GM18519 (cell line): ENCODE data around the gene MGP.

Source experiments
- ATAC-seq: cut with Tn5 transposase; IDR thresholded peaks from one replicate; pipeline ENCODE4 v1.9.1; 2021; ENCODE audit warnings: mild to moderate bottlenecking, moderate library complexity; ENCODE audit not compliant: unreplicated experiment, low FRiP score

Gene MGP

DNA sequence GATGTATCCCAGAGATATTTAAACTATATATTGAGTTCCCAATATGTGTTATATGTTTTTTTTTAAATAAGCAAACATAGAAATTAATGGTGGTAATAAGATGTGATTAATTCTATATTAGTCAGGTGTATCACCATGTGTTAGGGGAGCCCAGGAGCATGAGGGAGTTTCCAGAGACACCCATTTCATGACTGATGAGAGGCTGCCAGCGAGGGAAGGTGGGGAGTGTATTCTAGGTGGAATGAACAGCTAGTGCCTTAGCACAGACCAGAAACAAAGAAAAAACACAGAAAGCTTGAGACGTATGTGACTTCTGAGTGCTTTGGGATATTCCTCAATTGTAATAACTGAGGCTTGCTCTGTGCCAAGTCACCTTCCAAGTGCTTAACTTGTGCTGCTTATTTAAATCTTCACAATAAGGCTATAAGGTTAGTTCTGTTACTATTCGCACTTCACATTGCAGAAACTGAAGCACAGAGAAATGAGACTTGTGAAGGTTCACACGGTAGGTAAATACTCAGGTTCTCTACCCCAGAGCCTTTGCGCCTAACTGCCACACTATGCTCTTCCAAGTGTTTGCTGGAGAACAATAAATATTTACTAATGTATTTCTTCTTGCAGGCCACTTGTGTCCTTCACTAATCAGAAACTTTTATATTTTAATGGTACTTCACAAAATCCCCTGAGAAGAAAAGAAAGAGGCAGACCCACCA is 17.9 kb upstream of the MGP start:
- no peak for ATAC-seq

DNA sequence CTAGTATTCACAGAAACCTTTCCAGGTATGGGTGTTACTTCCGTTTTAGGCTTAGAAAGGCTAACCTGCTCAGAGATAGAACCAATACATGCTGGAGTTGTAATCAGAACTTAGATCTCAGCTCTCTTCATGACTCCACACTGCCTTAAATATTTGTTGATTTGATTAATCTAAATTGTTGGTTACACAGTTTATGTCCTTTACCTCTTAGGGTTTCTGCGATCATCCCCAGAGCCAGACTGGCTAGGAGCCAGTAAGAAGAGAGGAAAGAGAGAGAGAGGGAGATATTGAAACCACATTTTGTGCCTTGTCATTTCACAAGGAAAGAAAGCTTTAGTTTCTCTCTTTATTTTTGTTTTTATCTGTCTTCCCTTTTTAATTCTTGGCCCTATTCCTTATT is 16.8 kb upstream of the MGP start:
- ATAC-seq, result no peak

DNA sequence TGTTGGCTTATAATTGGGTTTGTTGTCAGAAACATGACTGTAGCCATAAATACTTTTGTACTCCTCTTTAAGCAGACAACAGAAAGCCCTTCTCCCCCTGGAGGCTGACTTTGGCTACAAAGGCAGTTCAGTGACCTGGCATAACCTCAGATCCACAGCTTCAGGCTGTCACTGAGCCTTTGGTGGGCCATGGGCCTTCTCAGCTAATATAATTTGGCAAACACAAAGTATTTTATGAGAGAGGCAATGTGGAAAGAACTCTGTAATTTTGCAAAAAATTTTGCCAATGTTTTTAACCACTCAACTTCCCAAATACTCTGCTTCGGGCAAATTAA is 15.5 kb upstream of the MGP start:
- ATAC-seq, result no peak

DNA sequence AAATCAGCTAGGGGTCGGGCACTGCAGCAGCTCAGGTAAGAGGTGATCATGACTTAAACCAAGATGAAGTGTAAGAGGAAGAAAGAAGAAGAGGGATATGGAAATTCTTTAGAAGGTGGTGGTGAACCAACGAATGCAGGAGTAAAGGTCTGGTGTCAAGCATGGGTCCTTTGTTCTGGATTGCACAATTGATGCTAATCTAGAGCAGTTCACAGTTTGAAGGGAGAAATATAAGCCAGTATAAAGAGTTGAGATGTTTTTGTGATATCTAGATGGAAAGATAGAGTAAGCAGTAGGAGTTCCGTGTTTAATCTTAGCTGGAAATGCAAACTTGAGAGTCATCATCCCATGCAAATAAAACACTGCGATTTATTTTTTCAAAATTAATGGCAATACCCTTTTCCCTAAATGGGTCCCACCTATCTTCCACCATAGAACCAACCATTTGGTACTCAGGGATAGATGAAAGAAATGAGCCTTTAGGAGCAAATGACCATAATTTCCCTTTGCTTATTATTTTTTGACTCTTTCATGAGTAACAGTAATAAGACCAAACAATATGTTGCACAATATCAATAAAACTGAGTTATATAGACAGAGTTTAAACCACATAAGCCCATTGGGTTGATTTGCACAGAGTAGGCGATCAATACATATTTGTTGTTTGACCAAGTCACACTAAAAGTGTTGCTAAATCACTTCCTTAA is 15.0 kb upstream of the MGP start:
- ATAC-seq, result no peak

DNA sequence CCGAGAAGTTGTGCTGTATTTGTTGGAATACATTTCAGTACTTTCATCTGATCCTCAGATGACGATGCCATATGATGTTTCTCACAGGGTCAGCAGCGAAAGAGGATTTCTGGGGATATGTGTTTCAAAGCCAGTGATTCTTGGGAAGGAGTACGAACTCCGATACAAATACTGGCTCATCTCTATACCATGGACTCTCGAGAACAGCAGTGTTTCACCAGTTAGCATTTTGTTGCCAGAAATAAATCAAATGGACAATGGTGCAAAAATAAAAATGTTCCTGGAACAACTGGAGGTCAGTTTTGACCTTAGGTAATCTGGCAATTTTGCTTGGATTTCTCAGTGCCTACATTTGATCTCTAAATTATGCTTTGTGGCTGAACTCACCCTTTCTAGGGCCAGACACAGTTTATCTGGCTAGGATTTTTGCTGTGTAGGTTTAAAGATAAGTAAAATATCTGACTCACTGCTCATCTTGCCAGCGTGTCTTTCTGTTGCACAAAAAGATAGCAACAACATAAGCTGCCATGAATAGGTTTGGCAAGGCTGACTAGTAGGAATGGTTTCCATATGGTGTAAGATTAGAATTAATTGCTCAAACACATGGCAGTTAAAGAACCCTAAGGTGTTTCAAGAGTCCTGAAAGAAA is 11.0 kb upstream of the MGP start:
- no peak for ATAC-seq

DNA sequence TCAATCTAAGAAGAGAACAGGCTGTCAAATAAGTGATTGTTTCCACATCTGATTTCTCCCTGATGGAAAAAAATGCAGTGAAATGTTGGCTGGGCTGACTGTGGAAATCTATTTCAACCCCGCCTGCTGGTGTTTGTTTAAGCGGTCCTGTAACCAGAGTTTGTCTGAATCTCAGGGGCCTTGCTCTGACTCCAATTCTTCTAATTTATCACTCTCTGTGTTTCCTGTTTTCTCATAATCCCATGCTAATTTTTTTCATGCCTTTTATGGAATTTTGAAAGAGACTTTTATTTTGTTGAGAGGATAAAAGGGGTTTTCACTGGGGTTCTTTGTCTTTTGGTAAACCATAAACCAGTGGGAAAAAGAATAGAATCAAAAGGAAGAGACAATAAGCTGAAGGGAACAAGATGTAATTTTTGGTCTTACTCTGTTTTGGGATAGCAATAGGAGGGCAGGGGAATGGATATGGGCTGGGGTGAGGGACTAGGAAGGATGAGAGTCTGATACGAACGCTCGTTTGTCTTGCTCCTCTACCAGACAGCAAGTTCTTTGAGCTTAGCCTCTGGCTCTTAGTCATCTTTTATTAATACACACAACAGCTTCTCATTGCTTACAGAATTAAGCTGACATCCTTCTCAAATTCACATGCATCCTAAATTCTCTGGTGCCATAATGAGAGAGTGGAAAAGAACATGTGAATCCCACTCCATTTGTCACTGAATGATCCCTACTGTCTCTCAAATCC is 8.0 kb upstream of the MGP start:
- no peak for ATAC-seq

DNA sequence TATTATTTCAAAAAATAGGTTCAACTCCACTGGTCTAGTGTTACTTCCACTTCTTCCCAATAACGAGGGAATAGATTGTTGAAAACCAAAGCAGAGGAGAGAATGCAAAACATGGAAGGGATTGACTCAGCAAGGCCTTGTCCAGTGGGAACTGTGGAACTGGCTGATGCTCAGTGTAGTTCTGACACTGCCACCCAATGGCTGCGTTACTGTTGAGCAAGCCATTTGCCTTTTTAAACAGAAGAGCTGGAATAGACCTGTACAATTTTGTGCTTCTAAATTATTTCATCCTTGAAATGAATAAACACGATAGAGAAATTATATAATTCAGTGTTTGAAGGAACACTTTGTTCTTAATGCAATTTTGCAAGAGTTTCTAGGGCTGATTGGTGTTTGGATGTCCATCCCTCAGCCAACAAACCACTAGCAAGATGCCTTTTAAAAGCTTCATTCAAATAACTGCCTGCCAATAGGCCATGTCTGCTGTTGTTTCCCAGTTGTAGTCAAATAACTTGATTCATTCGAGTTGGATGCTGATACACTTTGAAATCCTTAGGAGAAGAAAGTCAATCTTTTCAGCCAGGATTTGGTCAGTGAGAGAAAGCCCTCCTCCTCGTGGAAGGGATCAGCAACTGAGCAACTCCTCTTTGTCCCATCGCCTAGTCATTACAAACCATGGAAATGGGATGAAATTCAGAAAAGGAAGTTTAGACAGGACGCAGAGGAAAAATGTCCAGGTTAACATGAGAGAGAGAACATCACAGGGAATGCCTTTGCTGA is 7.3 kb upstream of the MGP start:
- no peak for ATAC-seq

DNA sequence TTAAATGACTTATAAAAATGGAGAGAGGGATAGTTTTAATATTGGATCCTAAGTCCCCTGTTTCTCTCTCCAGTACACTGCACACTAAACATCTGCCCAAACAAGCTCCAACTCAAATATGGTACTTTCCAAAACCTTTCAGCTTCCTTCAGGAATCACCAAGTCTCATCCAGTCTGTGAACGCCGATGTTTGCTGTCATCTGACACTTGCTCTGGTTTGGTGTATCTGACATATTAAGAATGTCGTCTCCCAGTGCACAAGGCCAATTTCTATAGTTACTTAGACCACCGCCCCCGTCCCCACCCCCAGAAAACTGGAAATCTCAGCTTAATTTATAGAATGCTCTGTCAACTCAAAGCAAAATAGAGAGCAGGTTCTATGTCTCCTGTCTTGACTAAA is 5.0 kb upstream of the MGP start:
- no peak for ATAC-seq

DNA sequence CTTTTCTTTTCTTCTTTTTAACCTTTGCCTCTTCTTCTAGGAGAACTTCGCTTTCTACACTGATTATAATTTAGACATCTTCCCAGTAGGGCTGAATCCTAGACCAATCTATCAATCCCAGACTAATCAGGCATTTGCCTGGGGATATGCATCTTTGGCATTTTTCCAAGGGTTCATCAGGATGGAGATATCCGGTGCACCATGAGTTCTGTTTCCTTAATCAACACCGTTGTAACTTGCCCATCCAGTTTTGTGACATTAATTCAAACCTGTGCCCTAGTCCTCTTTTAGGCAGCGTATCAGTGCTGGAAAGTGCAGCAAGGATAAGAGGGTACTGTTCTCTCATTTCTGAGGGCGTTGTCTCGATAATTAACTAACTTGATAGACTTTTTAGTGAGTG is 617 bp upstream of the MGP start:
- ATAC-seq, result no peak

DNA sequence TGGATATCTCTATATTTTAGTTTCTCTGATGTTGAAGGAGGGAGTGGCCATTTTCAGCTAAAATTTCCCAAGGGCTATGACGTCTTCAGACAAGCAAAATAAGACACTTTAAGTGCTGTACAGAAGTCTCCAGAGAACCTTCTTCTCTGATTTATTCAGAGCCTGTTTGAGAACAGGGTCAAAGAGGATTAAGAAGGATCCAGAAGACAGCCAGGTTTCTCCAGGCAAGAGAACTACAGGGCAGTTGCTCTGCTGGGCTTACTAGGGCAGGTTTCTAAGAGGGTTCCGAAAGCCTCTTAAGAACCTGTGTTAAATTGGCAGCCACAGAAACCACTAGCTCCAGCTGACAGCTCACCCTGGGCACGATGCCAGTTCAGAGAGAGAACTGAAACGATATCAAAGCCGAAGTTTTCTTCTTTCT is 1.2 kb downstream of the MGP start:
- peak; percentile 87 for ATAC-seq

DNA sequence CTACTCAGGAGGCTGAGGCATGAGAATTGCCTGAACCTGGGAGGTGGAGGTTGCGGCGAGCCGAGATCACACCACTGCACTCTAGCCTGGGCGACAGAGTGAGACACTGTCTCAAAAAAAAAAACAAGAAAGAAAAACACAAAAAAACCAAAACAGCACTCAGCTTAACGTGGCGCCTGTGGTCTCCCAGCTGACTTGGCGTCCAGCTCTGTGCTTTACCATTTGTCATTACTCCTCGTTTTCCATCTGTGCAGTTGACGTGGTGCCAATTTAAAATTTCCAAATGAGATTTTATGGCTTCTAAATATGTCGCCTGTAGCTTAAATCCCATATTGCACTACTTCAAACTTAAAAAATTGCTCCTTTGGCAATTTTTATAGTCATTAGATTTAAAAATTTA is 2.0 kb downstream of the MGP start:
- ATAC-seq, result no peak

DNA sequence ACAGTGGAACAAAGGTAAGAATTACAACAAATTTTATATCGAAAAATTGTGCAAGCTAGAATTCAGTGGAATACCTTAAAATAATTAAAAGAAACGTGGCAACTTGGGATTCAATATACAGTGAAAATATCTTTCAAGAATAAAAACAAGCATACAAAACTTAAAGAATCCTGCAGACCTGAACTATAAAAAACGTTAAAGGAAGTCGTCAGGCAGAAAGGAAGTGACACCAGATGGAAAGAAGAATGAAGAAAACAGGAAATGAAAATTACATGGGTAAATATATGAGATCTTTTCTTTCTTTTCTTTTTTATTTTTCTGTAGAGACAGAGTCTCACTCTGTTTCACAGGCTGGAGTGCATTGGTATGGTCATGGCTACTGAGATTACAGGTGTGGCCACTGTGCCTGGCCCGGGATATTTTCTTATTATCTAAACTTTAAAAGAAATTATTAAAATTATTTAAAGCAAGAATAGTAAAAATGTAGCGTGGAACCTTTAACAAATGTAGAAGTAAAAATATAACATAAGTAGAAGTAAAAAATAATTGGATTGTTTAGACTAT is 4.7 kb downstream of the MGP start:
- no peak for ATAC-seq

DNA sequence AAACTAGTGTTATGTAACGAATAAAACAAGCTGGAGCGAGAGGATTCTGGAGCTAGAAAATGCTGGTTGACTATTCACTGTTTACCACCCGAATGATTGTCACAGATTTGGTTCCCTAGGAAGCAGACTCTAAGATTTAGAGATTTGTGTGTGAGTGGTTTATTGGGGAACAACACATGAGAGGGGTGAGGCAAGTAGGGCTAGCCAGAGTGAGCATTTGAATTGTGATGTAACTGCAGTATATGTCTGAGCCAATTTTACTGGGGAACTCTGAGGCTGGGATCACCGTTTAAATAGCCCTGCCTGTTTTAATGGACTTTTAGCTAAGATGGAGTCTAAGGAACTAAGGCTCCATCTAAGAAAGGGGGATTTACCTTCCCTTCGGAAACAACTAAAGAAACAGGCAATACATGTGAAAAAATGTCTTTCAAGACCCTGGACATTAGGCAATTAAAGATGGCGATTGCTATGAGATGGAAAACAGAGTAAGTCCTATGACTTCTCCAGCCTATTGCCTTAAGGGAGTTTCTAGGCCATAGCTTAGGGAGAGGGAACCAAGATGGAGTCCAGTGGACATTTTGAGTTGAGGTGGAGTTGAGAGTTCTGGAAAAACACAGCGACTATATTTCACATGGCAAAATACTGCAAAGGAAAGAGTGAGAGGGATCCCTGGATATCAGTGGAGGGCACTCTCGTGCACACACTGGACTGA is 6.3 kb downstream of the MGP start:
- no peak for ATAC-seq

DNA sequence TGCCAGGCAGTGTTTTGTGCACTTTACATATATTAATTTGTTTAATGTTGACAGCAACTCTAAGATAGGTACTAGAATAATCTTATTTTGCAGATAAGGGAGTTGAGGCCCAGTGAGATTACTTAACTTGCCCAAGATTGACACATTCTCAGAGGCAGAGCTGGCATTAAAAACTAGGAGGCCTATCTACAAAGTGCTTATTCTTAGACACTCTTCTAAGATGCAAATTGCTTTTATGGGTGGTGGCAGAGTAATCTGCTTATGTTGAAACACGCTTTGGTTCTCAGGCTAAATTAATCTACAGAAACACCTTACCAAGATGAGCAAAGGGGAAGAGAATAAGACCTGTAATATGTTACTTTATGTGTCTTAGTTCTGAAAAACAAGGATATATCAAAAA is 7.2 kb downstream of the MGP start:
- ATAC-seq, result no peak

DNA sequence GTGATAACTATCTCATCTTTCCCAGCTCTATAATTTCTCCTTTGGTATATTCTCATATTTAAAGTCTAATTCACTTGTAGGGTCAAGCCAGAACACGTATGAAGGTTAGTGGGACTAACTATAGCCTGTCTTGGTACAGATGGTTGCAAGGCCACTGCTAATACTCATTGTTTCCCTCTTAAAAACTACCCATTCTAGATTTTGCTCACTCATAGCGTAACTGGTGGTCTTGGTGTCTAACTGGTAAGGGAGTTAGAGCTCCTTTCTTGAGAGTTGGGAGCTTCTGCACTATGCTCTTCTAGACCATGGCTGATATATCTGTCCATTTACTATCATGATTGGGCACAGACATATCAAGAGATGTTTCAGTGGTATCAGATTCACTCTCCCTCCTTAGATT is 8.8 kb downstream of the MGP start:
- no peak for ATAC-seq

DNA sequence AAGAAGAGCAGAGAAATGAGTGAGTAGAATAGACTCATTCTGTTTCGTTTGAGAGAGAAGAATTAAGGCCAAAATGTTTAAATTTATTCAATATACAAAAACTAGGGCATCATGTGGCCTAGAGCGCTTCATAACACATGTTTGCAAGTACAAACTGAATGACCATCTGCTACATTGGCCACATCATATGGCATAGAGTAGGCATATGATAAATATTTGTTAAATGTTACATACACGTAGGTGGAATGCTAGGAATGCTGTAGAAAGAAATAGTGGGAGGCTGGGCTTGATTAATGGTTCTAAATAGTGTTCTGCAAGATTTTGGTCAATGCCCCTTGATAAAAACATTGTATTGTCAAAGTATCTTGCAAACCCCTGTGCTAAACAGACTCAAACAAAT is 10.8 kb downstream of the MGP start:
- no peak for ATAC-seq

DNA sequence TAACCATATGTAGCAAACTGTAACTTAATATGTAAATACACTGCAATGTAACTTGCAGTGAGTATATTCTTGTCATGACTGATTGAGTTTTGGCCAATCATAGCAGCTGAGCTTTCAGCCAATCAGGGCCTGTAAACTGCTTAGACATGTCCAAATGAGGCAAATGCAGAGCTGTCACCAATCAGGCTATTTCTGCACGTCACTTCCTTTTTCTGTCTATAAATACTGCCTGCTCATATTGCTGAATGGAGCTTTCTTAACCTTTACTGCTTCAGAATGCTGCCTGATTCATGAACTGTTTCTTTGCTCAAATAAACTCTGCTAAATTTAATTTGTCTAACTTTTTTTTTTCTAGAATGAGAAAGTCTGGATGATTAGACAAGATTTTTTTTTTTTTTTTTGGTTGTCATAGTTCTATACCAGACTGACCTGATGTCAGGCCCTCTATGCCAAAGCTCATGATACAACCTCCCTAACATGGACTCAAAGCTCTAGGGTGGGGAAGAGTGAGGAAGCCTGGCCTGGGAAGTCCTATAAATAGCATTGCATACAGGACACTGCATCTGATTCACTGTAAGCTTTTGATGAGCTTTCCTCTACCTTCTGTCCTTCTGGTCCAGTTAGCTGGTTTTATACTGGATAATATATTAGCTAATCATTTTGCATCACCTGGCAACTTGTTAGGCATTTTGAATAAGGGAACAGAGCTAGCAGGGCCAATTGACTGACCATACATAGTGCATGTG is 12.0 kb downstream of the MGP start:
- no peak for ATAC-seq

DNA sequence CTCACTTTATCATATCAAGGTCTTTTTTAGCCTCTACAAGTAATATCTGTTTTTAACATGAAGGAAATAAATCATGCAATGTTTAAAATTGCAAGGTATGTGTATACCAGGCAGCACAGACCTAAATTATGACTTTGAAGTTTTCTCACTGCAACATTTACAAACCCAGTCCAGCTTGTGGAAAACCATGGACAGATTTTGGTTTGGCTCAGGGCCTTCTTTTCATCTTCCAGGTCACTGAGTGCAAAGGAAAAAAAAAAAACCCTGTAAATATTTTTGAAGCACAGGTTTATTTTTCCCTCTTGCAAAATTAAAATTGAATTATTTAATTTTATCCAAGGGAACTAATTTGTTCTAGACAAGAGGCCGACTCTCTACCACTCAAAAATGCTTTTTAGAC is 13.8 kb downstream of the MGP start:
- no peak for ATAC-seq

DNA sequence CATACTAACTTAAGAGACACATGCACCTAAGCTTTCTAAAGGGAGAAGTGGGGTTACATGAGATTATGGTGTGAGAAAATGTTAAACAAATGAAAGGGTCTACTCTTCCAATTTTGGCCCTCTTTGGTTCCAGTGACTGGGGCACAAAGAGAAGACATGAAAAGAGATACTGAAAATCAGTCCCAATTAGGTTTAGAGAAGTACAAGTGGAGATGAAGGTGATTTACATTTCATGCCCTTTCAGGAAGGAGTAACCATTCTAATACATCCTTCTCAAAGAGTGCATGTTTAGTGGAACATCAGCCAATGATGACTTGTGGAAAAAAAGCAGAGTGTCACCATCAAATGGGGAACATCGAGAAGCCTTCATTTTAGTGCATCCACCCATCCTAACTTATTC is 14.4 kb downstream of the MGP start:
- no peak for ATAC-seq
